HUES64 (cell line): ENCODE data around the gene CHRNG.

Experiments
- H3K27ac ChIP-seq: 2 replicates; pipeline ENCODE4 v1.7.0; 2013; ENCODE audit warnings: low read depth, low read length, inconsistent platforms
- H3K27me3 ChIP-seq: 2 replicates; pipeline ENCODE4 v1.6.1; 2013; ENCODE audit warnings: mild to moderate bottlenecking, low read length; ENCODE audit not compliant: insufficient read depth
- H3K36me3 ChIP-seq: 2 replicates; pipeline ENCODE4 v1.6.1; 2013; ENCODE audit warnings: mild to moderate bottlenecking, low read length; ENCODE audit not compliant: insufficient read depth
- H3K4me1 ChIP-seq: 2 replicates; pipeline ENCODE4 v1.6.1; 2013; ENCODE audit warnings: mild to moderate bottlenecking, low read length, moderate library complexity; ENCODE audit not compliant: insufficient read depth
- H3K4me3 ChIP-seq: 2 replicates; pipeline ENCODE4 v1.5.1; 2013; ENCODE audit warnings: mild to moderate bottlenecking, low read length, moderate library complexity
- H3K9ac ChIP-seq: 2 replicates; pipeline ENCODE4 v1.6.1; 2013; ENCODE audit warnings: mild to moderate bottlenecking, low read depth, low read length
- H3K9me3 ChIP-seq: 2 replicates; pipeline ENCODE4 v1.6.1; 2013; ENCODE audit warnings: low read depth, low read length; ENCODE audit not compliant: insufficient read depth
- WGBS: fragments of 150-250, 120-280 bp; methylation state at CpG from one replicate; pipeline ENCODE4 v1.1.7; 2013; ENCODE audit warnings: missing lambda C conversion rate; 5-methylcytosine and 5-hydroxymethylcytosine counted together

CHRNG gene

DNA sequence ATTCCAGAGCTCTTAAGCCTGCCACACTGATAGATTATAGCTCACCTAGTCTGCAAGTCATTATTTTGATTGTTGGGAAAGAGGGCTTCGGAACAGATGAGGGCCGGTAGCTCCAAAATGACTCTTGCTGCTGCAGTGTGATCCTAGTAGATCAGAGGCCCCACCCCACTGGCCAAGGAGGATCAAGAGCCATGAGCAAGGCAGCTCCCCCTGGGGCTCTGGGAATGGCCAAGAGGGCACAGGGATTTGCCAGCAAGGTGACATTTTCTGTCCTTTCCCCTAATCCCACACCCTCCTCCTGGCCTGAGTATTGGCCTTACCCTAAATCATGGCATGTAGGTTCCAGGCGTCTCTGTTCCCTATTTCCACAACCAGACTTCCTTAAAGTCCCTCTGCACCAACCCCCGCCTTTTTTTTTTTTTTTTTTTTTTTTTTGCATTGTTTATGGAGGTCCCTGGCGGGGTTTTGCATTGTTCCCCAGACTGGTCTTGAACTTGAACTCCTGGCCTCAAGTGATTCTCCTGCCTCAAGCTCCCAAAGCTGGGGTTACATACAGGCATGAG is 47.5 kb downstream of the CHRNG start:
- WGBS: 81% methylated on average over 4 of the region's 5 CpGs
- Histone ChIP-seq H3K9me3 (peaks cover 3% of the 10 kb centered on the region; the same call in 1 of the 2 replicates), H3K27ac (no peak overlapping the region)

DNA sequence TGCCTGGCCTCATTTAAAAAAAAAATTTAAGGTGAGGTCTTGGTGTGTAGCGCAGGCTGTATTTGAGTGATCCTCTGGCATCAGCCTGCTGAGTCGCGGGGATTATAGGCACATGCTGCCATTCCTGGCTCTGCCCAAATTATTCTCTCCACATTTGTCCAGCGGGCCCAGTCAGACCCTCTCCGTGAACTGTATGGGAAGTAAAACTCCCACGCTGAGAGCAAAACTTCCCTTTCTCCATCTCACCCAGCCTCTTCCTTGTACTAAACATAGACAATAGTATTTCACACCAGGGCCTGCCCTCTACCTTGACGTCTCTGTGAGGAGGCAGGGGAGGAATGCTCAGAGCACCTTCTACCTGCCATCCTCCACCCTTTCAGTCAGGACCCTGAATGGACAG is 48.0 kb downstream of the CHRNG start:
- Histone ChIP-seq H3K4me3 (no peak overlapping the region), H3K27ac (no peak overlapping the region), H3K36me3 (peaks cover 15% of the 10 kb centered on the region), H3K9ac (no peak overlapping the region), H3K4me1 (no peaks in the 10 kb centered on the region; the same call in 1 of the 2 replicates), H3K9me3 (peaks cover 3% of the 10 kb centered on the region; the same call in 1 of the 2 replicates), H3K27me3 (no peaks in the 10 kb centered on the region)
- 86% methylated on average over 7 of the region's 7 CpGs for WGBS

More for the DNA sequence above, 47.5 kb downstream of the CHRNG start:
- Histone ChIP-seq H3K9ac (no peak overlapping the region), H3K4me1 (no peaks in the 10 kb centered on the region; the same call in 1 of the 2 replicates), H3K36me3 (peaks cover 16% of the 10 kb centered on the region), H3K4me3 (no peak overlapping the region), H3K27me3 (no peaks in the 10 kb centered on the region)

GRCh38 chr2:232588031-232588430 is 48.5 kb downstream of the CHRNG start:
- no peak overlapping the region for H3K4me3 ChIP-seq
- H3K36me3 ChIP-seq: peaks cover 11% of the 10 kb centered on the region
- peaks cover 3% of the 10 kb centered on the region; the same call in 1 of the 2 replicates for H3K9me3 ChIP-seq
- no peak overlapping the region for H3K27ac ChIP-seq
- no peaks in the 10 kb centered on the region; the same call in 1 of the 2 replicates for H3K4me1 ChIP-seq
- 91% methylated on average over 8 of the region's 8 CpGs for WGBS
- H3K27me3 ChIP-seq: no peaks in the 10 kb centered on the region
- no peak overlapping the region for H3K9ac ChIP-seq

GRCh38 chr2:232588680-232589585 is 49.4 kb downstream of the CHRNG start:
- Histone ChIP-seq H3K4me3 (no peak overlapping the region), H3K27me3 (no peaks in the 10 kb centered on the region), H3K4me1 (no peaks in the 10 kb centered on the region; the same call in 1 of the 2 replicates), H3K9ac (no peak overlapping the region), H3K36me3 (peaks cover 5% of the 10 kb centered on the region; the same call in 1 of the 2 replicates), H3K27ac (no peak overlapping the region), H3K9me3 (peaks cover 3% of the 10 kb centered on the region; the same call in 1 of the 2 replicates)
- 97% methylated on average over 18 of the region's 18 CpGs for WGBS

- no peak overlapping the region for H3K27ac ChIP-seq
- WGBS: 91% methylated on average over 3 of the region's 3 CpGs
- no peak overlapping the region for H3K9ac ChIP-seq
- H3K27me3 ChIP-seq: no peaks in the 10 kb centered on the region
- H3K4me1 ChIP-seq: no peaks in the 10 kb centered on the region
- no peaks in the 10 kb centered on the region for H3K36me3 ChIP-seq
- no peak overlapping the region for H3K4me3 ChIP-seq
- H3K9me3 ChIP-seq: peaks cover 3% of the 10 kb centered on the region; the same call in 1 of the 2 replicates
Measured at GRCh38 chr2:232592772-232593395, 53.4 kb downstream of the CHRNG start.

DNA sequence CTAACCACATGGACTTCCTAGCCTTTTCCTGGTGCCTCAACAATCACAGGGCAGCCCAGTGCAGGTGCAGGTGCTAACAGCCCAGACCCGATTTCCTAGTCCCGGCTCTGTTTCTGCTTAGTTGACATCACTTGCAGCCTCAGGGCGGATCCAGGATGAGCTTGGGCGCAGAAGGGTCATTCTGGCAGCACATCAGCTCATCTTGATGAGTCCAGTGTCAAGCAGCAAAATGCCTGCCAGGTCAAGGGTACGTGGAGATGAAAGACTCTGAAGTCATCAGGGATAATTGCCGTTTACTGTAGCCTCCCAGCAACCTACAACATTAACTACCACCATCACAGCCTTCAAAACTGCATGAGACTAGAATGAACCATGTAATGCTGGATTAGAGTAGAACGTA is 54.5 kb downstream of the CHRNG start:
- Histone ChIP-seq H3K27ac (no peak overlapping the region), H3K9me3 (peaks cover 3% of the 10 kb centered on the region; the same call in 1 of the 2 replicates), H3K9ac (no peak overlapping the region; the same call in 1 of the 2 replicates), H3K4me1 (no peaks in the 10 kb centered on the region), H3K36me3 (no peaks in the 10 kb centered on the region), H3K4me3 (no peak overlapping the region), H3K27me3 (no peaks in the 10 kb centered on the region)
- WGBS: 93% methylated on average over 6 of the region's 7 CpGs
